GM18873 (cell line): ENCODE results near the gene MAPK8IP2.

Experiments
- ATAC-seq: cut with Tn5 transposase; IDR thresholded peaks from one replicate; pipeline ENCODE4 v1.9.1; 2021; ENCODE audit warnings: mild to moderate bottlenecking, moderate library complexity, moderate number of reproducible peaks; ENCODE audit not compliant: unreplicated experiment, low FRiP score

Gene MAPK8IP2

GRCh38 chr22:50600538-50600937 is at the start of gene MAPK8IP2:
MAPK8IP2 (plus strand) TSS chr22:50600793; CDS start chr22:50600819, 26 bp downstream.
- no peak for ATAC-seq

- no peak for ATAC-seq
Observed at GRCh38 chr22:50551160-50551752, 49.3 kb upstream of the MAPK8IP2 start.

GRCh38 chr22:50553310-50553709 is 47.3 kb upstream of the MAPK8IP2 start:
- ATAC-seq, result no peak

DNA sequence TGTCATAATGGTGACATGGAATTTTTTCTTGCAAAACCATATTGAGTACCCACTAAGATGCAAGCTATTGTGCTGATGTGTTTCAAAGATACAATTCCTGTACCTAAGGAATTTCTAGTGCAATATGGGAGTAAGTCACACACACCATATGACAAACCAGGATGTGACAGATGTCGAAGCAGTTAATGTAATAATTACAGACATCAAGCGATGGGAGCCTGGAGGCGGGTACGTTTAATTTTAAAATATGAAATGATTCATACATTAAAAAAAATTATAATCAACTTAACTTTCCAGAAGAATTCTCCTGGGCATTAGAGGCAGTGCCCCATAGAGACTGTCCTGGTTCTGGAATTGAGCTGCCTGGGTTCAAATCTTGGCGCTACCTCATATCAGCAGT is 43.9 kb upstream of the MAPK8IP2 start:
- no peak for ATAC-seq

DNA sequence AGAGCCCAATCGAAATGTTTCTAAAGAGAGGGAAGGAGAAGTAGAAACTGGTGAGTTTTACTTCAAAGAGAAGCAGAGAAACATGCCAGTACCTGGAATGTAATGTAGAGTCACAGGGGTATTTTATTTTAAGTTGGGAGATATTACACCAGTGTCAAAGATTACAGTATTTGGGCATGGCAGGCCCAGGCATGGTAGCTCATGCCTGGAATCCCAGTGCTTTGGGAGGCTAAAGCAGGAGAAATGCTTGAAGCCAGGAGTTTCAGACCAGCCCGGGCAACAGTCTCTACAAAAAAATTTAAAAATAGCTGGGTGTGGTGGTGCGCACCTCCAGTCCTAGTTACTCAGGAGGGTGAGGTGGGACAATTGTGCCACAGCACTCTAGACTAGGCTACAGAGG is 40.6 kb upstream of the MAPK8IP2 start:
- no peak for ATAC-seq

DNA sequence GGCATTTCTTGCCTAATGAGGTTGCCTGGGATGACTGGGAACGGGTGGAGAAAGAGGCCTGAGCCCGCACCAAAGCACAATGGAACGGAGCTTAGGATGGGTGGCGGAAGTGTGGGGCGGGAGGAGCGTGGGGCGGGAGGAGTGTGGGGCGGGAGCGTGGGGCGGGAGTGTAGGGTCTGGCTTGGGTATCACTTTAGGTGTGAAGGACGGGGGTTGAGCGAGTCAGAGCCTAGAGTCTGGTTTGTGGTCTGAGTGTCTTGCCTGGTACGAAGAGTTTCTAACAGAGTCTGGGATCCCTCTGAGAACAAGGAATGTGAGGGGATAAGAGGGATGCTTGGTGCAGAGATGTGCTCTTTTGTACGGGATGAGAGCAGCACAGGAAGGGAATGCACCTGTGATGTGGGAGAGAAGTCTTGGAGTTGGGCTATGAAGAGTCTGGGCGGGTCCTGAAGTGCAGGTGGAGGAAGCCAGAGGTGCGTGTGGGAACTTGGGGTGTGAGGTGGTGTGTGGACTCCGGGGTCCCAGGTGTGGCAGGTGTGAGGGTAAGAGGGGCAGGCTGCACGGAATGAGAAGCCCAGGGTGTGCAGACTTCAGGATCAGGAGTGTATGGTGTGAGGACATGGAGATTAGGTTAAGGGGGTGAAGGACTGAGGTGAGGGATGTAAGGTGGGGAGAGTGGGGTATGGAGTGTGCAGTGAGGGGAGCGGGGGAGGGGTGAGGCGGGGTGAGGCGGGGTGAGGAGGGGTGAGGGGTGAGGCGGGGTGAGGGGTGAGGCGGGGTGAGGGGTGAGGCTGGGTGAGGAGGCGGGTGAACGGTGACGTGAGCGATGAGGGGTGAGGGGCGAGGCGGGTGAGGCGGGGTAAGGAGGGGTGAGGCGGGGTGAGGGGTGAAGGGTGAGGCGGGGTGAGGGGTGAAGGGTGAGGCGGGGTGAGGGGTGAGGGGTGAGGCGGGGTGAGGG is 38.9 kb upstream of the MAPK8IP2 start:
- ATAC-seq, result no peak

DNA sequence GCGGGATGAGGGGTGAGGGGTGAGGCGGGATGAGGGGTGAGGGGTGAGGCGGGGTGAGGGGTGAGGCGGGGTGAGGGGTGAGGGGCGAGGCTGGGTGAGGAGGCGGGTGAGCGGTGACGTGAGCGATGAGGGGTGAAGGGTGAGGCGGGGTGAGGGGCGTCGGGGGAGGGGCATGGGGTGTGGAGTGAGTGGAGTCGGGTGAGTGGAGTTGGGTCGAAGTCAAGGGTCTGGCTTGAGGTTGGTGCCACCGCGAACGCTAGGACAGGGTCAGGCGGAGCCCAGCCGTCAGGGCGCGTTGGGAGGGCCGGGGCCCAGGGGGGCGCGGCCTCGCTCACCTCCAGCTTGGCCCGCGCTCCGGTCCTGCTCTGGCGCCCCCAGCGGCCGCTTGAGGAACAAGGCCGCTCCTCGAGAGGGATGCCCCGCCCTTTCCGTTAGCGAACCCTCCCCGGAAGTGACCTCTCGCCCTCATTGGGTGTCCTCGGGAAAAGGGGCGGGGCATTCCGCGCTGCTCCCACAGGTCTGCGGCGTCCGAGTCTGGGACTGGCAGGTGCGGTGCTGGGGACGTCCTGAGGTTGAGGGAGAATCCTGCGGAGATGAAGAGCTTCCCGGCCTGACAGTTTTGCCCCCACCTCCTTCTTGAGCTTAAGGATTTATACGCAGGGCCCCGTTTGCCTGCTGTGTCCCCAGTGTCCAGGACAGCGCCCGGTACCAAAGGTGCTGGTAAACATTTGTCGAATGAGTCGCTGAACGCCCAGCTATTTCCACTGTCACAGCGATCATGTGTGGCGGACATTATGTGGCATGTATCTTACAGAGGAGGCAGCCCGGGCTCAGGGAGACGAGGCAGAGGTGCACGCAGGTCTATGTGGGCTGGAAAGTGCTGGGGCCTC is 37.8 kb upstream of the MAPK8IP2 start, which contains the start of gene SYCE3:
TSS of gene SYCE3 (minus strand) at position 397 of the 890 bp plus-strand sequence. CDS start 6,514 bp downstream, outside the sequence.
- peak; percentile 88 for ATAC-seq

GRCh38 chr22:50563413-50564160 is 37.0 kb upstream of the MAPK8IP2 start:
- no peak for ATAC-seq

- no peak for ATAC-seq
Observed at GRCh38 chr22:50564289-50564688, 36.3 kb upstream of the MAPK8IP2 start.

DNA sequence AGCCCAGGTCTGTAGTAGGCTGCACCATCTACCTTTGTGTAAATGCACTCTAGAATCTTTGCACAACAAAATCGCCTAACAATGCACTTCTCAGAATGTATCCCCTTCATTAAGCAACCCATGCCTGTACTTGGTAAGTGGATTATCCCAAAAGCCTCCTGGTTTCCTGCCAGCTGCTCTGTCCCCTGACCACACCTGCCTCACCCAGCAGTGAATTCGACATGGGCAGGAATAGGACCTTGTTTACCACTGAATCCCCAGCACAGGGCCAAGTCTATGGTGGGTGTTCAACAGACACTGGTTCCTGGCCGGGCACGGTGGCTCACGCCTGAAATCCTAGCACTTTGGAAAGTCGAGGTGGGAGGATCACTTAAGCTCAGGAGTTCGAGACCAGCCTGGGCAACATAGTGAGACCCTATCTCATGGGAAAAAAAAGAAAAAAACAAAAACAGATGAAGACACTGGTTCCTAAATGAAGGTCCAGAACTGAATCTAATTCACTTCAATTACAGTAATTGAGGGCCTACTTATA is 32.8 kb upstream of the MAPK8IP2 start:
- no peak for ATAC-seq

- no peak for ATAC-seq
Observed at GRCh38 chr22:50568626-50569025, 32.0 kb upstream of the MAPK8IP2 start.

DNA sequence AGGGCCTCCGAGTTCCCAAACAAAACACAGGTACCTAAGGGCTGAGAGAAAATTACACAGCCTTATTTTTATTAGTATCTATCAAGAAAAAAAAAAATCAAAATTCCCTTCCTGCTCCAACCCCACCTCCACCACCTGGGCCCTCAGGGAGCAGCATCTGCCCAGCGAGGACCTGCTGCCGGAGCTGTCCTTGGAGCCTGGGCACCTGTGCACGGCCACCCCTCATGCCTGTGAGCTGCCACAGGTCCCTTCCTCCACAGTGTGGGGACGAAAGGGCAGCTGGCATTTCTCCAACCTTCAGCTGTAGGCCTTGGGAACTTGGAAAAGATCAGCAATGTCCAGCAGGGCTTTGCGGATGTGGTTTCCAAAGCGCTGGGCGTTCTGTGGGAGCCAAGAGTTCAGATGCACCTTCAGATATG is 31.5 kb upstream of the MAPK8IP2 start:
- no peak for ATAC-seq

GRCh38 chr22:50569896-50570535 is 30.6 kb upstream of the MAPK8IP2 start:
- ATAC-seq, result no peak

DNA sequence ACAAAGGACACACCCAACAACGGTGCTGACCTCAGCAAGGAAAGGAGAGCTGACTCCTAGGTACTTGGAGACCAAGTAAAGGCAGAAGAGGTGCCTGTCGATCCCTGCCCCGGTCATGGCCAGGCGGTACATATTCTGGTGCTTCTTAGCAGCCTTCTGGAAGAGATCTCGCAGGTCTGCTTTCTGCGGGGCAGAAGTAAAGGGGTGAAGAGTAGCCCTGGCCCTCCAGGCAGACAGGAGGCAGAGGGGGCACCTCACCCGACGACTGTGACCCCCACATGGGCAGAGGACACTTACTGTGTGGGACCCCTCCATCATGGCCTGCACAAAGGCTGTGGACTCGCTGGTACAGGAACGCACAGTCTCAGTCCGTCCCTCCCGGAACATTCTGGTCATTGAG is 29.7 kb upstream of the MAPK8IP2 start:
- no peak for ATAC-seq

GRCh38 chr22:50571264-50572175 is 29.1 kb upstream of the MAPK8IP2 start:
- ATAC-seq, result no peak

DNA sequence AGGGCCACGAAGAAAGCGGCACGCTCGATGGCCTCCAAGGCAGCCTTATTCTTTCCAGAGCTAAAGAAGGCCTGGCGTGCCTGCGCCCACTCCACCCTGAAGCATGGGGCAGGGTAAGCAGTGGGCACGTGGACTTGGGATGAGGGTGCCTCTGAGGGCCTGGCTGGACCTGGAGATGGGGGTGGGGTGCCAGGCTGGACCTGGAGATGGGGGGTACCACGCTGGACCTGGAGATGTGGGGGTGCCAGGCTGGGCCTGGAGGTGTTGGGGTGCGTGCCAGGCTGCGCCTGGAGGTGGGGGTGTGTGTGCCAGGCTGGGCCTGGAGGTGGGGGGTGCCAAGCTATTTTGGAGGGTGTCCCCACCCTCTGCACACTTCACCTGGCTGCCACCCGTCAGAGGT is 27.6 kb upstream of the MAPK8IP2 start:
- ATAC-seq, result no peak

GRCh38 chr22:50573491-50574382 is 26.9 kb upstream of the MAPK8IP2 start:
- no peak for ATAC-seq
